IMR-90 (cell line): ENCODE results near the gene MRTFB.

Experiments
- CEBPB ChIP-seq: IDR thresholded peaks from 2 replicates; pipeline ENCODE4 v1.6.1; 2012; ENCODE audit warnings: low read depth, low read length, improper control_type of control experiment
- CHD1 ChIP-seq: IDR thresholded peaks from 2 replicates; pipeline ENCODE4 v1.6.1; 2012; ENCODE audit warnings: low read depth, low read length, improper control_type of control experiment
- MAZ ChIP-seq: IDR thresholded peaks from 2 replicates; pipeline ENCODE4 v1.6.1; 2012; ENCODE audit warnings: low read depth, mild to moderate bottlenecking, low read length, improper control_type of control experiment, moderate library complexity, borderline replicate concordance
- MXI1 ChIP-seq: IDR thresholded peaks from 2 replicates; pipeline ENCODE4 v1.6.1; 2012; ENCODE audit warnings: low read depth, mild to moderate bottlenecking, low read length, moderate library complexity, borderline replicate concordance
- NFE2L2 ChIP-seq: fragments of 150-350 bp; IDR thresholded peaks from 2 replicates; pipeline ENCODE4 v1.6.1; 2016; ENCODE audit warnings: low read depth, mild to moderate bottlenecking, low read length
- POLR2A ChIP-seq: IDR thresholded peaks from 2 replicates; pipeline ENCODE4 v1.6.1; 2012; ENCODE audit warnings: mild to moderate bottlenecking, low read depth, low read length
- RAD21 ChIP-seq: IDR thresholded peaks from 2 replicates; pipeline ENCODE4 v1.6.1; 2012; ENCODE audit warnings: low read length, improper control_type of control experiment
- RCOR1 ChIP-seq: IDR thresholded peaks from 2 replicates; pipeline ENCODE4 v1.6.1; 2012; ENCODE audit warnings: mild to moderate bottlenecking, low read length, improper control_type of control experiment; ENCODE audit not compliant: insufficient replicate concordance
- TF ChIP-seq, protein P1 (sequence below): conservative IDR thresholded peaks from 2 replicates; pipeline ENCODE4 v1.5.1; 2012; ENCODE audit warnings: mild to moderate bottlenecking, low read depth, low read length, improper control_type of control experiment

DNA sequence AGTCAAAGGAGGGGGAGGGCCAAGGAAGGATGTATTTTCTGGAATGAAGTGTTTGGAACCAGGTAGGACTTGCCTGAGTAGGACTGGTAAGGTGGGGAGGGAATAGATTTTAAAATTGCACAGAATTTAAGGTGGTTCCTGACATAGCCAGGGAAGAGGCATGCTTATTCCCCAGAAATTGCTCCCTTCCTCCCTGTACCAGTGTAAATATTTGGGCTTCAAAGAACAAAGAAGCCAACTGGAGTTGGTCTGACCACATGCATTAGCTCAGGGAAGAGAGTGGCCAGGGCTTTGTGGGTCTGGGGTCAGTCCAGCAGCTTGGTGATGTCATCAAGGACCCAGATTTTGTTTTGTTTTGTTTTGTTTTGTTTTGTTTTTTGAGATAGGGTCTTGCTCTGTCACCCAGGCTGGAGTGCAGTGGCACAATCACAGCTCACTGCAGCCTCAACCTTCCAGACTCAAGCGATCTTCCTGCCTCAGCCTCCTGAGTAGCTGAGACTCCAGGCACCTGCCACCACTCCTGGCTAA, 9.3 kb upstream of the MRTFB start:
- TF ChIP-seq, protein P1, sequence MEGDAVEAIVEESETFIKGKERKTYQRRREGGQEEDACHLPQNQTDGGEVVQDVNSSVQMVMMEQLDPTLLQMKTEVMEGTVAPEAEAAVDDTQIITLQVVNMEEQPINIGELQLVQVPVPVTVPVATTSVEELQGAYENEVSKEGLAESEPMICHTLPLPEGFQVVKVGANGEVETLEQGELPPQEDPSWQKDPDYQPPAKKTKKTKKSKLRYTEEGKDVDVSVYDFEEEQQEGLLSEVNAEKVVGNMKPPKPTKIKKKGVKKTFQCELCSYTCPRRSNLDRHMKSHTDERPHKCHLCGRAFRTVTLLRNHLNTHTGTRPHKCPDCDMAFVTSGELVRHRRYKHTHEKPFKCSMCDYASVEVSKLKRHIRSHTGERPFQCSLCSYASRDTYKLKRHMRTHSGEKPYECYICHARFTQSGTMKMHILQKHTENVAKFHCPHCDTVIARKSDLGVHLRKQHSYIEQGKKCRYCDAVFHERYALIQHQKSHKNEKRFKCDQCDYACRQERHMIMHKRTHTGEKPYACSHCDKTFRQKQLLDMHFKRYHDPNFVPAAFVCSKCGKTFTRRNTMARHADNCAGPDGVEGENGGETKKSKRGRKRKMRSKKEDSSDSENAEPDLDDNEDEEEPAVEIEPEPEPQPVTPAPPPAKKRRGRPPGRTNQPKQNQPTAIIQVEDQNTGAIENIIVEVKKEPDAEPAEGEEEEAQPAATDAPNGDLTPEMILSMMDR = no peak
- TF ChIP-seq POLR2A (no peak), MXI1 (no peak), CEBPB (no peak), MAZ (no peak), NFE2L2 (no peak), RAD21 (no peak), RCOR1 (no peak), CHD1 (no peak)
